BLaER1 (cell line): ENCODE measurements around the gene ACR.

Experiments used
- H3K27ac ChIP-seq: shearing (Covaris generic); formaldehyde crosslinking; 2 replicates; pipeline ENCODE4 v1.8.1; 2022
- H3K27me3 ChIP-seq: shearing (Covaris generic); formaldehyde crosslinking; 2 replicates; pipeline ENCODE4 v1.8.1; 2022
- H3K36me3 ChIP-seq: shearing (Covaris generic); formaldehyde crosslinking; 2 replicates; pipeline ENCODE4 v1.8.1; 2022
- H3K4me1 ChIP-seq: shearing (Covaris generic); formaldehyde crosslinking; 2 replicates; pipeline ENCODE4 v1.8.1; 2022
- H3K4me2 ChIP-seq: shearing (Covaris generic); formaldehyde crosslinking; 2 replicates; pipeline ENCODE4 v1.8.1; 2022
- H3K4me3 ChIP-seq: shearing (Covaris generic); formaldehyde crosslinking; 2 replicates; pipeline ENCODE4 v1.8.1; 2022
- H3K9ac ChIP-seq: shearing (Covaris generic); formaldehyde crosslinking; 2 replicates; pipeline ENCODE4 v1.8.1; 2022
- H3K9me3 ChIP-seq: shearing (Covaris generic); formaldehyde crosslinking; 2 replicates; pipeline ENCODE4 v1.8.1; 2022
- H4K20me1 ChIP-seq: shearing (Covaris generic); formaldehyde crosslinking; 2 replicates; pipeline ENCODE4 v1.8.1; 2022
- Cebpa-rat ChIP-seq: shearing (Covaris generic); IDR thresholded peaks from 2 replicates; pipeline ENCODE4 v1.8.1; 2022

The ACR gene

GRCh38 chr22:50737728-50738648, at the start of gene ACR:
TSS of gene ACR (plus strand) at chr22:50738204. CDS start at chr22:50738236, 32 bp downstream.
- Histone ChIP-seq H3K4me3 (no peak within 1 kb of the TSS), H3K4me1 (peaks cover 24% of the 10 kb centered on the region), H4K20me1 (peaks cover 32% of the 10 kb centered on the region), H3K27ac (no peak within 1 kb of the TSS), H3K9me3 (no peaks in the 10 kb centered on the region), H3K36me3 (no peaks in the 10 kb centered on the region), H3K27me3 (no peaks in the 10 kb centered on the region), H3K9ac (no peak within 1 kb of the TSS; the same call in 1 of the 2 replicates), H3K4me2 (peak within 1 kb of the TSS; percentile 81)
- TF ChIP-seq Cebpa-rat, result no peak

GRCh38 chr22:50688448-50688847, 49.6 kb upstream of the ACR start:
- Histone ChIP-seq H3K9me3 (0 out of 2 replicates have a peak, but pooled peaks cover under 1% of the 10 kb centered on the region), H3K4me1 (0 out of 2 replicates have a peak, but pooled peaks cover 3% of the 10 kb centered on the region), H4K20me1 (peaks cover 85% of the 10 kb centered on the region), H3K36me3 (peaks cover 58% of the 10 kb centered on the region), H3K27me3 (no peaks in the 10 kb centered on the region), H3K9ac (no peak overlapping the region), H3K27ac (no peak overlapping the region), H3K4me2 (no peak overlapping the region), H3K4me3 (no peak overlapping the region)
- TF ChIP-seq Cebpa-rat, result no peak

GRCh38 chr22:50691521-50691920, 46.5 kb upstream of the ACR start:
- no peak for TF ChIP-seq Cebpa-rat
- Histone ChIP-seq H3K9me3 (no peaks in the 10 kb centered on the region), H3K36me3 (peaks cover 68% of the 10 kb centered on the region), H3K4me1 (0 out of 2 replicates have a peak, but pooled peaks cover 3% of the 10 kb centered on the region), H3K27me3 (no peaks in the 10 kb centered on the region), H3K4me2 (no peak overlapping the region), H3K27ac (no peak overlapping the region), H3K4me3 (no peak overlapping the region), H3K9ac (no peak overlapping the region), H4K20me1 (peaks cover 98% of the 10 kb centered on the region)

- Histone ChIP-seq H3K9ac (no peak overlapping the region), H3K36me3 (peaks cover 60% of the 10 kb centered on the region), H3K9me3 (no peaks in the 10 kb centered on the region), H3K27ac (no peak overlapping the region), H3K4me3 (no peak overlapping the region), H3K4me2 (no peak overlapping the region), H3K27me3 (no peaks in the 10 kb centered on the region), H4K20me1 (peaks cover 89% of the 10 kb centered on the region), H3K4me1 (no peaks in the 10 kb centered on the region)
- no peak for TF ChIP-seq Cebpa-rat
Measured at GRCh38 chr22:50693462-50693861, 44.5 kb upstream of the ACR start.

- Histone ChIP-seq H3K27me3 (no peaks in the 10 kb centered on the region), H3K9me3 (no peaks in the 10 kb centered on the region), H3K4me1 (no peaks in the 10 kb centered on the region), H3K4me3 (no peak overlapping the region), H4K20me1 (peaks cover 88% of the 10 kb centered on the region), H3K4me2 (no peak overlapping the region), H3K36me3 (peaks cover 60% of the 10 kb centered on the region), H3K9ac (no peak overlapping the region), H3K27ac (no peak overlapping the region)
- no peak for TF ChIP-seq Cebpa-rat
Measured at GRCh38 chr22:50694099-50694605, 43.9 kb upstream of the ACR start.

- H3K9ac ChIP-seq, result no peak overlapping the region
Measured at GRCh38 chr22:50694766-50695420, 43.1 kb upstream of the ACR start.

GRCh38 chr22:50695421-50696250, 42.4 kb upstream of the ACR start:
- Histone ChIP-seq H3K27ac (no peak overlapping the region), H3K4me1 (no peaks in the 10 kb centered on the region), H3K4me3 (no peak overlapping the region), H3K9me3 (no peaks in the 10 kb centered on the region), H3K36me3 (peaks cover 67% of the 10 kb centered on the region), H3K4me2 (no peak overlapping the region), H3K9ac (no peak overlapping the region), H4K20me1 (peaks cover 88% of the 10 kb centered on the region), H3K27me3 (no peaks in the 10 kb centered on the region)
- TF ChIP-seq Cebpa-rat, result no peak

More at GRCh38 chr22:50694766-50695420, 43.1 kb upstream of the ACR start:
- H3K27me3 ChIP-seq, result no peaks in the 10 kb centered on the region
- no peaks in the 10 kb centered on the region for H3K4me1 ChIP-seq
- no peak for TF ChIP-seq Cebpa-rat
- no peak overlapping the region for H3K4me3 ChIP-seq
- H3K36me3 ChIP-seq, result peaks cover 65% of the 10 kb centered on the region
- no peak overlapping the region for H3K27ac ChIP-seq
- peaks cover 88% of the 10 kb centered on the region for H4K20me1 ChIP-seq
- no peaks in the 10 kb centered on the region for H3K9me3 ChIP-seq
- no peak overlapping the region for H3K4me2 ChIP-seq

- no peak overlapping the region for H3K4me2 ChIP-seq
- H3K36me3 ChIP-seq, result peaks cover 74% of the 10 kb centered on the region
- H3K27ac ChIP-seq, result no peak overlapping the region
- no peak overlapping the region for H3K4me3 ChIP-seq
- H4K20me1 ChIP-seq, result peaks cover 88% of the 10 kb centered on the region
- no peak overlapping the region for H3K9ac ChIP-seq
- H3K27me3 ChIP-seq, result no peaks in the 10 kb centered on the region
- TF ChIP-seq Cebpa-rat, result no peak
- H3K9me3 ChIP-seq, result no peaks in the 10 kb centered on the region
- no peaks in the 10 kb centered on the region for H3K4me1 ChIP-seq
Measured at GRCh38 chr22:50696251-50696798, 41.7 kb upstream of the ACR start.

- no peak overlapping the region for H3K27ac ChIP-seq
- TF ChIP-seq Cebpa-rat, result no peak
- no peaks in the 10 kb centered on the region for H3K4me1 ChIP-seq
- no peaks in the 10 kb centered on the region for H3K9me3 ChIP-seq
- H3K36me3 ChIP-seq, result peaks cover 81% of the 10 kb centered on the region
- no peak overlapping the region for H3K4me3 ChIP-seq
- H3K9ac ChIP-seq, result no peak overlapping the region
- H3K27me3 ChIP-seq, result no peaks in the 10 kb centered on the region
- H3K4me2 ChIP-seq, result no peak overlapping the region
- H4K20me1 ChIP-seq, result peaks cover 88% of the 10 kb centered on the region
Measured at GRCh38 chr22:50696799-50697561, 41.0 kb upstream of the ACR start.
